GM12878 (cell line): ENCODE measurements around the gene GTPBP3. TPM values are rescaled to one million over a fixed set of nuclear protein-coding genes. Genes with fewer than 3 reads are reported as not detected.

Experiments used
- ATAC-seq: fragments of 200-7000 bp; cut with Tn5 transposase; 3 replicates; pipeline ENCODE4 v1.9.1; 2020; ENCODE audit warnings: mild to moderate bottlenecking, moderate library complexity
- BruUV-seq: library from RNA; stranded (reverse); fragments of 400-500 nt; replicated peaks from 2 replicates; lab custom pipeline; 2021; lab: Mats Ljungman, UMichigan
- CTCF ChIA-PET: fragments of 300-600 bp; sonication (Branson Sonifier 250); formaldehyde crosslinking; extraction: SDS; loops from one replicate; lab custom pipeline; 2021; ENCODE audit warnings: inconsistent platforms; lab: Yijun Ruan, JAX
- POLR2A ChIA-PET: fragments of 350-600 bp; formaldehyde crosslinking; extraction: SDS; loops from one replicate; lab custom pipeline; 2021; ENCODE audit warnings: inconsistent platforms; lab: Charles Lee
- RAD21 ChIA-PET: fragments of 300-600 bp; sonication (Branson Sonifier 250); formaldehyde crosslinking; loops from one replicate; lab custom pipeline; 2023; ENCODE audit warnings: antibody characterized with exemption; ENCODE audit not compliant: unreplicated experiment; lab: Charles Lee
- SMC1A ChIA-PET: fragments of 300-600 bp; sonication (Branson Sonifier 250); formaldehyde crosslinking; loops from one replicate; lab custom pipeline; 2023; ENCODE audit not compliant: unreplicated experiment, uncharacterized antibody; lab: Charles Lee
- DNase-seq: peaks from one replicate; pipeline ENCODE4 v3.0.0-alpha.2; 2011; ENCODE audit warnings: low read depth, low spot score
- FAIRE-seq: peaks from 3 replicates; lab custom pipeline; 2011; peaks lifted over from hg19 to GRCh38; lab: Jason Lieb, UNC
- H2AFZ ChIP-seq: 2 replicates; pipeline ENCODE4 v1.6.0; 2011; ENCODE audit warnings: low read depth, low read length, control low read depth; ENCODE audit not compliant: control insufficient read depth
- H3K27ac ChIP-seq: 2 replicates; pipeline ENCODE4 v1.5.1; 2011; ENCODE audit warnings: control low read depth; ENCODE audit not compliant: control insufficient read depth, insufficient read depth
- H3K27me3 ChIP-seq, 2 experiments: replicated peaks in 1 of 2; 2 replicates each; pipeline versions ENCODE4 v1.6.0 to v1.6.1; 2011; ENCODE audit warnings: low read length in 1 of 2; ENCODE audit not compliant: control insufficient read depth in 2 of 2, insufficient read depth in 2 of 2
- H3K36me3 ChIP-seq, 2 experiments: 2 replicates each; pipeline ENCODE4 v1.5.1; 2011; ENCODE audit warnings: low read length in 1 of 2; ENCODE audit not compliant: control insufficient read depth in 2 of 2, insufficient read depth in 2 of 2
- H3K4me1 ChIP-seq: 2 replicates; pipeline ENCODE4 v1.6.1; 2011; ENCODE audit warnings: mild to moderate bottlenecking, low read length, moderate library complexity, mixed read lengths; ENCODE audit not compliant: control insufficient read depth, insufficient read depth
- H3K4me2 ChIP-seq: 2 replicates; pipeline ENCODE4 v1.6.0; 2011; ENCODE audit warnings: control low read depth; ENCODE audit not compliant: control insufficient read depth, insufficient read depth
- H3K4me3 ChIP-seq: fragments of 200-600 bp; sonication (generic); 2 replicates; pipeline ENCODE4 v1.5.1; 2016
- H3K79me2 ChIP-seq: 2 replicates; pipeline ENCODE4 v1.6.0; 2011; ENCODE audit warnings: low read length; ENCODE audit not compliant: control insufficient read depth, insufficient read depth
- H3K9ac ChIP-seq: 2 replicates; pipeline ENCODE4 v1.8.0; 2011; ENCODE audit warnings: low read length, control low read depth, mixed read lengths; ENCODE audit not compliant: control insufficient read depth, insufficient read depth
- H3K9me3 ChIP-seq: replicated peaks from 3 replicates; pipeline ENCODE4 v1.5.1; 2011; ENCODE audit warnings: mild to moderate bottlenecking, low read length; ENCODE audit not compliant: control insufficient read depth, insufficient read depth
- H4K20me1 ChIP-seq: 2 replicates; pipeline ENCODE4 v1.6.0; 2011; ENCODE audit not compliant: control insufficient read depth, insufficient read depth
- IRF3 ChIP-seq: fragments of 450-650 bp; IDR thresholded peaks from 2 replicates; pipeline ENCODE4 v1.6.1; 2014; ENCODE audit warnings: mild to moderate bottlenecking
- MXI1 ChIP-seq: fragments of 150-350 bp; IDR thresholded peaks from 2 replicates; pipeline ENCODE4 v1.6.1; 2011; ENCODE audit warnings: low read depth, mild to moderate bottlenecking, inconsistent platforms, low read length, improper control_type of control experiment
- NFYB ChIP-seq: IDR thresholded peaks from 2 replicates; pipeline ENCODE4 v1.6.1; 2011; ENCODE audit warnings: low read depth, mild to moderate bottlenecking, low read length, improper control_type of control experiment, moderate library complexity; ENCODE audit not compliant: insufficient read depth
- NR2C2 ChIP-seq: IDR thresholded peaks from 2 replicates; pipeline ENCODE4 v1.6.1; 2011; ENCODE audit warnings: borderline replicate concordance, low read depth; ENCODE audit not compliant: control insufficient read depth, insufficient read length
- NR2F1 ChIP-seq: fragments of 450-650 bp; conservative IDR thresholded peaks from 2 replicates; pipeline ENCODE4 v1.6.1; 2017; ENCODE audit warnings: mild to moderate bottlenecking
- PBX3 ChIP-seq: IDR thresholded peaks from 2 replicates; pipeline ENCODE4 v1.6.1; 2011; ENCODE audit warnings: mild to moderate bottlenecking, low read depth, low read length, moderate library complexity; ENCODE audit not compliant: insufficient replicate concordance
- POLR2A ChIP-seq: IDR thresholded peaks from 2 replicates; pipeline ENCODE4 v1.6.1; 2011; ENCODE audit warnings: low read depth, mild to moderate bottlenecking, low read length
- SPI1 ChIP-seq: IDR thresholded peaks from 2 replicates; pipeline ENCODE4 v1.6.1; 2011; ENCODE audit warnings: low read depth, mild to moderate bottlenecking, low read length, moderate library complexity, borderline replicate concordance; ENCODE audit not compliant: insufficient read depth
- WGBS: methylation state at CpG from one replicate; pipeline ENCODE4 v1.1.6; 2016; ENCODE audit warnings: low lambda C conversion rate; ENCODE audit not compliant: insufficient replicate concordance, insufficient coverage; ENCODE audit errors: missing lambda C conversion rate; 5-methylcytosine and 5-hydroxymethylcytosine counted together
- in situ Hi-C: fragments of 300-500 bp; cut with MboI; formaldehyde crosslinking; loops from 9 replicates; pipeline ENCODE4 v1.14.3; 2018; ENCODE audit warnings: mixed read lengths
- intact Hi-C: fragments of 100-400 bp; cut with micrococcal nuclease; formaldehyde crosslinking; loops from one replicate; pipeline ENCODE4 v1.14.2; 2022; ENCODE audit not compliant: unreplicated experiment
- polyA plus RNA-seq, 11 experiments: library from polyadenylated mRNA; depleted of rRNA in 4 of 11; unstranded in 6 of 11; stranded (reverse) in 5 of 11; fragments of >200 nt; fragmentation: Nextera tagmentation in 4 of 11; fragmentation: Illumina TruSeq in 1 of 11; extraction: Ambion mirVana in 4 of 11; extraction: Trizol in 1 of 11; gene quantifications; 1 replicate in 1 of 11; 2 replicates in 10 of 11; pipeline versions ENCODE4 v1.2.1 to v1.2.3, GENCODE V29; 2011 to 2016; ENCODE audit warnings: inconsistent platforms in 2 of 11, missing spikeins in 2 of 11, low read depth in 1 of 11
- total RNA-seq, 4 experiments: library from RNA; depleted of rRNA in 3 of 4; stranded (reverse); fragments of >200 nt in 3 of 4; fragmentation: Illumina TruSeq in 1 of 4; extraction: Trizol in 1 of 4; gene quantifications; 2 replicates each; pipeline versions ENCODE4 v1.2.1 to v1.2.3, GENCODE V29; 2013 to 2021
- TF ChIP-seq, protein P1 (sequence below): fragments of 450-650 bp; IDR thresholded peaks from 2 replicates; pipeline ENCODE4 v1.6.1; 2017; ENCODE audit warnings: mild to moderate bottlenecking, moderate library complexity
- TF ChIP-seq, protein P2 (sequence below): fragments of 450-650 bp; IDR thresholded peaks from 2 replicates; pipeline ENCODE4 v1.6.1; 2017; ENCODE audit warnings: antibody characterized with exemption, mild to moderate bottlenecking, moderate library complexity

Gene GTPBP3
- total and polyA plus RNA-seq, 10 of the 15 experiments (the other 5 are each of a cell fraction or from before 2014, with no cell fraction given): 2.9 to 46.8 (median 15.4) TPM

DNA sequence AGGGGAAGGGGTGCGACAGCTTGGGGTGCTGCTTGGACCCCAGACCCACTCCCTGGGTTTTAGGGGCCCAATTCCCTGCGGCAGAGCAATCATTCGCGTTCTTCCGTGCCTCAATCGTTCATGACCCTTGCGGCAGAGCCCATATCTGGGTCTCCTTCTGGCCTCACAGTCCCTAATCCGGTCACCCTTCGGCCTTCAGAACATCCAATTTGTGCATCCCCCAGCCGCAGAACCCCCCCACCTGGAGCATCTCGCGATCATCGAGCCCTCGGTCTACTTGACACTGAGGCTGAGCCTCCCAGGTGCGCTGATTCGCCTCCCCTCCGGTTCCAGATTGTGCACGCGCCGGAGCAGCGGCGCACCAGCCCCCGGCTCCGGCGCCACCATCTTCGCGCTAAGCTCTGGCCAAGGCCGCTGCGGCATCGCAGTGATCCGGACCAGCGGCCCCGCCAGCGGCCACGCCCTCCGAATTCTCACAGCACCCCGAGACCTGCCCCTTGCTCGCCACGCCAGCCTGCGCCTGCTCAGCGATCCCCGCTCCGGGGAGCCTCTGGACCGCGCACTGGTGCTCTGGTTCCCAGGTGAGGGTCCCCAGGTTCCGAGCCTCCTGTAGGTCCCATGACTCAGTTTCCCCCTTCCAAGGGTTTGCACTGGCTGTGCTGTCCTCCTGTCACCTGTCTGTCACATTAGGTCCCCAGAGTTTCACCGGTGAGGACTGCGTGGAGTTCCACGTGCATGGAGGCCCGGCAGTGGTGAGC is 501 bp downstream of the GTPBP3 start (continued):
- TF ChIP-seq, protein P1, sequence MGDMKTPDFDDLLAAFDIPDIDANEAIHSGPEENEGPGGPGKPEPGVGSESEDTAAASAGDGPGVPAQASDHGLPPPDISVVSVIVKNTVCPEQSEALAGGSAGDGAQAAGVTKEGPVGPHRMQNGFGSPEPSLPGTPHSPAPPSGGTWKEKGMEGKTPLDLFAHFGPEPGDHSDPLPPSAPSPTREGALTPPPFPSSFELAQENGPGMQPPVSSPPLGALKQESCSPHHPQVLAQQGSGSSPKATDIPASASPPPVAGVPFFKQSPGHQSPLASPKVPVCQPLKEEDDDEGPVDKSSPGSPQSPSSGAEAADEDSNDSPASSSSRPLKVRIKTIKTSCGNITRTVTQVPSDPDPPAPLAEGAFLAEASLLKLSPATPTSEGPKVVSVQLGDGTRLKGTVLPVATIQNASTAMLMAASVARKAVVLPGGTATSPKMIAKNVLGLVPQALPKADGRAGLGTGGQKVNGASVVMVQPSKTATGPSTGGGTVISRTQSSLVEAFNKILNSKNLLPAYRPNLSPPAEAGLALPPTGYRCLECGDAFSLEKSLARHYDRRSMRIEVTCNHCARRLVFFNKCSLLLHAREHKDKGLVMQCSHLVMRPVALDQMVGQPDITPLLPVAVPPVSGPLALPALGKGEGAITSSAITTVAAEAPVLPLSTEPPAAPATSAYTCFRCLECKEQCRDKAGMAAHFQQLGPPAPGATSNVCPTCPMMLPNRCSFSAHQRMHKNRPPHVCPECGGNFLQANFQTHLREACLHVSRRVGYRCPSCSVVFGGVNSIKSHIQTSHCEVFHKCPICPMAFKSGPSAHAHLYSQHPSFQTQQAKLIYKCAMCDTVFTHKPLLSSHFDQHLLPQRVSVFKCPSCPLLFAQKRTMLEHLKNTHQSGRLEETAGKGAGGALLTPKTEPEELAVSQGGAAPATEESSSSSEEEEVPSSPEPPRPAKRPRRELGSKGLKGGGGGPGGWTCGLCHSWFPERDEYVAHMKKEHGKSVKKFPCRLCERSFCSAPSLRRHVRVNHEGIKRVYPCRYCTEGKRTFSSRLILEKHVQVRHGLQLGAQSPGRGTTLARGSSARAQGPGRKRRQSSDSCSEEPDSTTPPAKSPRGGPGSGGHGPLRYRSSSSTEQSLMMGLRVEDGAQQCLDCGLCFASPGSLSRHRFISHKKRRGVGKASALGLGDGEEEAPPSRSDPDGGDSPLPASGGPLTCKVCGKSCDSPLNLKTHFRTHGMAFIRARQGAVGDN: no peak
- 0 out of 2 replicates have a peak, but pooled peaks have one; percentile 2 for TF ChIP-seq NFYB
- TF ChIP-seq NR2C2: no peak
- TF ChIP-seq NR2F1: 0 out of 2 replicates have a peak, but pooled peaks have one; percentile 1
- TF ChIP-seq, all 136 proteins: peak for 6

DNA sequence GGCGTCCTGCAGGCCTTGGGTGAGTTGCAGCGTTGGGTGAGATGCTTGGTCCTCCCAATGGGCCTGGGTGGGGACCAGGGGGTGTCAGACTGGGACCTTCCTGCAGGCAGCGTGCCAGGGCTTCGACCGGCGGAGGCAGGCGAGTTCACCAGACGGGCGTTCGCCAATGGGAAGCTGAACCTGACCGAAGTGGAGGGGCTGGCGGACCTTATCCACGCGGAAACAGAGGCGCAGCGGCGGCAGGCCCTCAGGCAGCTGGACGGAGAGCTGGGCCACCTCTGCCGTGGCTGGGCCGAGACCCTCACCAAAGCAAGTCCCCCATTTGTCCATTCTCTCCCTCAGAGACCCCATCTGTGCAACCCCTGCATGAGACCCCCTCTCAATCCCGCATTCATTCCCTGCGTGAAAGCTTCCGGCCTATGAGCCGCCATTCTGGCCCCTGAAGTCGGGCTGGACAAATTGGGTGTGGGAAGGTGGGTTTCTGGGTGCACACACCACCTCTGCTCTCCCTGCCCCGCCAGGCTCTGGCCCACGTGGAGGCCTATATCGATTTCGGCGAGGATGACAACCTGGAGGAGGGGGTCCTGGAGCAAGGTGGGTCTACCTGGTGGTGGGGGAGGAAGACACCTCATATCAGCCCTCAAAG is 1.2 kb downstream of the GTPBP3 start:
- ATAC-seq (no peak), FAIRE-seq (no peak), DNase-seq (no peak)
- H3K36me3 ChIP-seq: no peaks in the 10 kb centered on the region; a peak in 2 of 4 replicates
- intact Hi-C loops: loop anchor here (5.0 kb wide), 1 partner anchor 46 kb away; no protein-coding TSS in a partner anchor
- SMC1A ChIA-PET: no interaction called here
- H3K9ac ChIP-seq: peak overlapping the region; percentile 88; the same call in 1 of the 2 replicates
- peak overlapping the region; percentile 100 for H3K4me2 ChIP-seq
- POLR2A ChIA-PET: interaction anchor here (0.6 to 1.0 kb wide), 2 partner anchors 33 to 47 kb away, joined by 3 read pairs; no protein-coding TSS in a partner anchor
- in situ Hi-C loops: no loop called here
- CTCF ChIA-PET: interaction anchor here (1.3 kb wide), 1 partner anchor 53 kb away, joined by 3 read pairs; no protein-coding TSS in a partner anchor
- peaks cover 6% of the 10 kb centered on the region for H3K79me2 ChIP-seq
- H3K27me3 ChIP-seq: no peaks in the 10 kb centered on the region
- no peak overlapping the region for H2AFZ ChIP-seq
- H3K27ac ChIP-seq: no peak overlapping the region
- 91% methylated on average over 28 of the region's 30 CpGs for WGBS
- no TSS peak for BruUV-seq
- H3K4me1 ChIP-seq: peaks cover 21% of the 10 kb centered on the region
- peak overlapping the region; percentile 100 for H3K4me3 ChIP-seq
- H4K20me1 ChIP-seq: no peaks in the 10 kb centered on the region
- RAD21 ChIA-PET: interaction anchor here (0.6 kb wide), 1 partner anchor 11 kb away, joined by 3 read pairs; no protein-coding TSS in a partner anchor
- no peaks in the 10 kb centered on the region for H3K9me3 ChIP-seq
- TF ChIP-seq MXI1 (no peak), IRF3 (no peak), SPI1 (no peak), PBX3 (no peak), POLR2A (no peak)
- TF ChIP-seq, protein P2, sequence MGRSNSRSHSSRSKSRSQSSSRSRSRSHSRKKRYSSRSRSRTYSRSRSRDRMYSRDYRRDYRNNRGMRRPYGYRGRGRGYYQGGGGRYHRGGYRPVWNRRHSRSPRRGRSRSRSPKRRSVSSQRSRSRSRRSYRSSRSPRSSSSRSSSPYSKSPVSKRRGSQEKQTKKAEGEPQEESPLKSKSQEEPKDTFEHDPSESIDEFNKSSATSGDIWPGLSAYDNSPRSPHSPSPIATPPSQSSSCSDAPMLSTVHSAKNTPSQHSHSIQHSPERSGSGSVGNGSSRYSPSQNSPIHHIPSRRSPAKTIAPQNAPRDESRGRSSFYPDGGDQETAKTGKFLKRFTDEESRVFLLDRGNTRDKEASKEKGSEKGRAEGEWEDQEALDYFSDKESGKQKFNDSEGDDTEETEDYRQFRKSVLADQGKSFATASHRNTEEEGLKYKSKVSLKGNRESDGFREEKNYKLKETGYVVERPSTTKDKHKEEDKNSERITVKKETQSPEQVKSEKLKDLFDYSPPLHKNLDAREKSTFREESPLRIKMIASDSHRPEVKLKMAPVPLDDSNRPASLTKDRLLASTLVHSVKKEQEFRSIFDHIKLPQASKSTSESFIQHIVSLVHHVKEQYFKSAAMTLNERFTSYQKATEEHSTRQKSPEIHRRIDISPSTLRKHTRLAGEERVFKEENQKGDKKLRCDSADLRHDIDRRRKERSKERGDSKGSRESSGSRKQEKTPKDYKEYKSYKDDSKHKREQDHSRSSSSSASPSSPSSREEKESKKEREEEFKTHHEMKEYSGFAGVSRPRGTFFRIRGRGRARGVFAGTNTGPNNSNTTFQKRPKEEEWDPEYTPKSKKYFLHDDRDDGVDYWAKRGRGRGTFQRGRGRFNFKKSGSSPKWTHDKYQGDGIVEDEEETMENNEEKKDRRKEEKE: no peak
